GM21529 (cell line): Measurements from ENCODE around the gene ZNF536.

ENCODE experiments used
- ATAC-seq: cut with Tn5 transposase; IDR thresholded peaks from one replicate; pipeline ENCODE4 v1.9.1; 2021; ENCODE audit not compliant: unreplicated experiment

The ZNF536 gene

DNA sequence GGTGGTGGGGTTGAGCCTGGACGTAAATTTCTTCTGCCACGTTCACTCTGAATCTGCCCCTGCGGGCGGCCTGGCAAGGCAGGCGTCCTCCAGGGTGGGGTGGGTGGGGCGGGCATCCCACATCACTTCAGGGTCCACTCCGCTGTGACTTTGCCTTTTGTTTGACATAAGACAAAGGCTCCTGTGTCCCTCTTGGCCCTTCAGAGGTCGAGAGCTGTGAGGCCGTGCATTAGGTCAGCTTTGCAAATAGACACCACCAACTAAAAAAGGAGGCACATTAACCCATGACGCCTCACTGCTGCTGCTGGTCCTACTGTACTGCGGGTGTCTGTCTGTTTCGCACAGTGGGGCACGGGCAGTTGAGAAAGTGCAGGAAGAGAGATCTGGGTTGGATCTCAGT, 10.5 kb upstream of the ZNF536 start:
- ATAC-seq: no peak

DNA sequence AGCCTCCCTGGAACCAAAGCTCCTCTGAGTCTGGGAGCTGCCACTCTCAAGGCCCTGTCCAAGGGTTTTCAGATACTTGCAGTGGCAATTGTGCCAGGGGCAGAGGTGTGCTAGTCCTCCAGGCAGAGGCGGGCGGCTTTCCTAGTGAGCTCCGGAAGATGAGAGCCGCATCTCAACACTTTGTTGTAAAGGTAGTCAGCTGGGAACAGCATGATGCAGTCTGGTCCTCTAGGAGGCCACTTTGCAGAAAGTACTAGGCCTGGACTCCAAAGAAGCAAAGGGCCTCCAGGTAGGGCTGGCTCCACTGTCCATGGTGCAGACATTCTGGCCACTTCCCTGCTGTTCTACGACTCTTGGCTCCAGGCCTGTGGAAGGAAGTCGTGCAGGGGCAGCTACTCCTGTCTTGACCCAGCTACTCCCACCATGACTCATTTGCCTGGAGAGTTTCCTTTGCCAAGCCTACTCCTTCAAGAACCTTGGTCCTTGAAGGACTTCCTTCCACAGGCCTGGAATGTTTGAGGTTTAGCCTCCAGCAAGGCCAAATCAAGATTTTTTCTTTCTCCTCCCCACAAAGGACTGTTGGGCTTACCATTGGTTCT, 9.9 kb upstream of the ZNF536 start:
- no peak for ATAC-seq

DNA sequence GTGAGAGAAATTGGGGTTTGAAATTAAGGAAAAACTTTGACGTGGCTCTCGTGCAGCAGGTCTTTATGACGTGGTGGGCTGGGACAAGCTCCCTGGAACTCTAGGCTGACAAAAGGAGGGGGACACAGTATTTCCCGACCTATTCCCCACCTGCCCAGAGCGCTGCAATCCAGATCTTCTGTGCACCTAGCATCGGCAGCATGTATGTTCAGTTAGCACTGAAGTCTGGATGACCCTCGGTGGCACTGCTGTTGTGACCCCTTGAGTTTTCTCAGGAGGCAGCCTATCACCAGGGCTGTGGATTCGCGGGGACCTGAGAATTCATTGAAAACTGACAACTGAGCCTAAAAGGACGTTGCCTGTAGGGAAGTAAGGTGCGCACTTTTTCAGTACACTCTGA, 9.1 kb upstream of the ZNF536 start:
- no peak for ATAC-seq

DNA sequence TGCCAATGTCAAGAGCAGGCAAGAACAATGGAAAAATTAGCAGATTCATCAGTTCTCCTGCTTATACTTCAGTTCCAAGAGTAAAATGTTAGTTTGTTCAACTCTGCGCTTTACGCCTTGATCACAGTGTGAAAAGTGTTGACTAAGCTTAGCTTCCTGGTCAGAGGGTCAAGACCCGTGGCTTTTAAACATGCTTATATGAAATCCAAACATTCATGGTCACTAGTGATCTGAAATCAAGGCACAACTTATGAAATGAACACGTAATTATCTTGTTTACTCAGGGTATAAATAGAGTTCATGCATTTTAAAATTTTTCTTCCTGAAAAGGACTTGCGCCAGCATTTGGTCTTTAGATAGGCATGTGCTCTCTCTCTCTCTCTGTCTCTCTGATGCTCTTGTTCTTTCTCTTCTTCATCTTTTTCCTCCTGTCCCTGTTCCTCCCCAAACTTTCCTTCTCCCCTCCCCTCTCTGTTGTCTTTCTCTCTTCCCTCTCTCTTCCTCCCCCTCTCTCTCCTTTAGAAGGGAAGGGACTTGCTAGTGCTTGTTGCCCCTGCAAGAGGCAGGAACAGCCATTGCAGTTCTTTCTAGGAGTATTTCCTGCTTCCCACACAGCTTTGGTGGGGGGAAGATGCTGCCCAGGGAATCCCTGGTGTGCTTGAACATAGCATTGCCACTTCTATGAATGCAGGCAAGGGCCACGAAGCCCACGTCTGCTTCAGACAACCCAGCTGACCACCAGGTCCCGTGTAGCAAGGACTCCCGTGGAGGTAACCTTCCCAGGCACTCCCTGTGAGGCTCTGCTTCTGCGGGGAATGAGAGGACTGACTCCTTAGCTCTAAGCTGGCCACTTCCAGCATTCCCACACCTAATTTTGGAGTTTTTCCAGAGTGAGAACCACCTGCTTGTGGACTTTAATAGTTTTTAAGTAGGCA, 7.1 kb upstream of the ZNF536 start:
- ATAC-seq: no peak

DNA sequence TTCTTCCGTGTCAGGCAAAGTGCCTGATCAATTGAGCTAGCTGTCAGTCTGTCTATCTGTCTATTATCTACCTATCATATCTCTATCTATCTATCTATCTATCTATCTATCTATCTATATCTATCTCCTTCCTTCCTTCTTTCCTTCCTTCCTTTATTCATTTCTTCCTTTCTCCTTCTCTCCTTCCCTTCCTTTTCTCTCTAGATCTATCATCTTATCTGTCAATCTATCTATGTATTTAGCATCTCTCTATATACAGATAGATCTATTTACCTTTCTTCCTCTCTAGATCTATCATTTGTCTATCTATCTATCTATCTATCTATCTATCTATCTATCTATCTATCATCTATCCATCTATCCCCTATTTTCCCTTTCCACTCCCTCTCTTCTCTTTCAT, 5.9 kb upstream of the ZNF536 start:
- no peak for ATAC-seq

DNA sequence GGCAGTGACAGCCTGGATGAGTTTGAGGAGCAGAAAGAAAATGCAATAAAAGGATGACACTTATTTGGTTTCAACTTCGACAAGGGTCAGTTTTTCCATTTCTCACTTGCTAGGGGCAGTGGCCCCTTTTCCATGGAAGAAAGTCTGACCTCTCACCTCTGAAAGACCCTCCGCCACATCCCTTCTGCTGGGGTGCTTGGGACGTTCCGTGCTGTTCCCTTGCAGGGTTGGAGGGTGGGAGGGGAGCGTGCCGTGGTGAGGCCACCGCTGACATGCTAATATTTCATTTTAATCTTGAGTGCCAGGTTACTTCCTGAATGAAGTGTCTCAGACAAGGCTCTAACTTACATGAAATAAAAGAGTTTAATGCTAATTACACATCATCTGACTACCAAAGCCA, 5.2 kb upstream of the ZNF536 start:
- ATAC-seq: no peak

- no peak for ATAC-seq
Measured at GRCh38 chr19:30367421-30367820, 4.8 kb upstream of the ZNF536 start.

- no peak for ATAC-seq
Measured at GRCh38 chr19:30369833-30370232, 2.4 kb upstream of the ZNF536 start.

DNA sequence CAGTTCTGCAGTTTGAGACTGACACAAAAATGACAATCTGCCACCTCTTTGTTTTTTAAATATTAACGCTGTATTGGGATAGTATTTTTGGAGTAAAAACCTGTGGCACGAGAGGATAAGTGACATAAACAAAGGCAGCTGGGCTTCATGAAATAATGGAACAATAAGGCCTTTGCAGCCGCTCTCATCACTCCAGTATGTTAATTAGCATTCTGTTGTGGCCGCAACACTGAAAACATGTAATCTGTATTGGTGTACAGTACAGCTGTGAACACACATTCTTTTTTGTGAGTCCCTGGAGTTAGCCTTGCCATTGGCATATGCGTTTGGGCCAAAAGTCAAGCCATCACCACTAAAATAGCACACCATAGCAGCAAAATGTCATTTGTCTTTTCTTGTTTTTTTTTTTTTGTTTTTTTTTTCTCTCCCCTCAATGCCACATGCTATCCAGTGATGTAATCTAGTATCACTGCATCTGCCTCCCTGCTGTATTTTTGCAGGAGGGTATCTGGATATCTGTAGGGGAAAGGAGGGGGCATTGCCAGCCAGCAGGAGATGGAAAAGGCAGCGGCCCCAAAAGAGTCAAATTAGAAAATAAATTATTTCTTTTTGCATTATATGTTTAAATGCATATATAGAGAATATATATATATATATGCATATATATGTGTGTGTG, 885 bp upstream of the ZNF536 start:
- no peak for ATAC-seq

- no peak for ATAC-seq
Measured at GRCh38 chr19:30373593-30373992, 1.4 kb downstream of the ZNF536 start.

GRCh38 chr19:30374539-30374864, 2.3 kb downstream of the ZNF536 start:
- no peak for ATAC-seq

DNA sequence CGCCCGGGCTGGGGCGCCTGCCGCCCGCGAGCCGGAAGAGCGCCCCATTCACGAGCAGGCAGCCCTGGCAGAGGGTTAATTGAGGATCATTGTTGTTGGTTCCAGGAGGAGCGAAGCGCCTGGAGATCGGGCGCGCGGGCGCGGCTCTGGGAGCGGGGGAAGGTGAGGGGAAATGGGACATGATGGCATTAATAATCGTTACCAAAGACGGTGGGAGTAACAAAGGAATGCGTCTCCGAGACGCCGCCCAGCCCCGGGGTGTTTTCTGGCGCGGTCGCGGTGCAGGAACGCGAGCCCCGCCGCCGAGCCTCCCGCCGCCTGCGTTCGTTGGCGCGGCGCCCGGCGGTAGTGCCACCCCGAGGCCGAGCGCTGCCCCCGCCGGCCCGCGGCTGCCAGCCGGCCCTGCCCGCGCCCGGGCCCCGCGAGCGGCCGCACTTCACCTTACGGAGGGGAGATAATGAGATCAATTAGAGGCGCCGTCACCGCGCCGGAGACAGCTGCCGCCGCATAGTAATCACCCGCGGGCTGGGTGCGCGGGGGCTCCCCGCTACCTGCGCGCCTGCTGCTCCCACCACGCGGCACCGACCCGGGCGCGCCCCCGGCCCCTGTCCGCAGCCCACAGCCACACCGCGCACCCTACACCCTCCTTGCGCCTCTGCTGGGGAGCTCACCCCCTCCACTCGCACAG, 2.8 kb downstream of the ZNF536 start:
- no peak for ATAC-seq

DNA sequence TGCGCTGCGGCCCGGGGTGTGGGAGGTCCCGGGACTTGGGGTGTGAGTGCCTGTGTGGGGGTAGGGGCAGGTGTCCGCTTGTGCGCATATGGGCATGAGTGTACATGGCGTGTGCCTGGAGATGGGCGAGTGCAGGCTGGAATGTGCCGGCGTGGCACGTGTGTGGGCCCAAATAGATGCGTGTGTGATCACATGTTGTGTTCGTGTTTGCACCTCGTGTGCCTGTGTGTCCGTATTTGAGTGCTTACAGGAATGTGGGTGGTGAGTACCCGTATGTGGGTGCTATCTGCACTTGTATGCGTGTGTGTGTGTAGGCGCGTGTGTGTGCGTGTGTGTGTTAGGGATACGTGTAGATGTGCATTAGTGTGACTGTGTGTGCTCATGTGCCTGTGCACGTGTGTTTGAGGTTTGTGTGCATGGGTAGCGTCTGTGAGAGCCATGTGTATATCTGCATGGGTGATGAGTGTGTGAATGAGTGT, 3.4 kb downstream of the ZNF536 start:
- no peak for ATAC-seq

GRCh38 chr19:30376272-30376671, 4.1 kb downstream of the ZNF536 start:
- no peak for ATAC-seq

GRCh38 chr19:30376826-30377425, 4.7 kb downstream of the ZNF536 start:
- no peak for ATAC-seq

GRCh38 chr19:30378701-30379100, 6.5 kb downstream of the ZNF536 start:
- no peak for ATAC-seq

GRCh38 chr19:30379841-30380610, 7.8 kb downstream of the ZNF536 start:
- ATAC-seq: no peak

- no peak for ATAC-seq
Measured at GRCh38 chr19:30381366-30381765, 9.2 kb downstream of the ZNF536 start.

- ATAC-seq: no peak
Measured at GRCh38 chr19:30385174-30385573, 13.0 kb downstream of the ZNF536 start.

GRCh38 chr19:30385666-30386065, 13.5 kb downstream of the ZNF536 start:
- ATAC-seq: no peak
